ENCODE results near the gene MYT1.

The MYT1 gene

DNA sequence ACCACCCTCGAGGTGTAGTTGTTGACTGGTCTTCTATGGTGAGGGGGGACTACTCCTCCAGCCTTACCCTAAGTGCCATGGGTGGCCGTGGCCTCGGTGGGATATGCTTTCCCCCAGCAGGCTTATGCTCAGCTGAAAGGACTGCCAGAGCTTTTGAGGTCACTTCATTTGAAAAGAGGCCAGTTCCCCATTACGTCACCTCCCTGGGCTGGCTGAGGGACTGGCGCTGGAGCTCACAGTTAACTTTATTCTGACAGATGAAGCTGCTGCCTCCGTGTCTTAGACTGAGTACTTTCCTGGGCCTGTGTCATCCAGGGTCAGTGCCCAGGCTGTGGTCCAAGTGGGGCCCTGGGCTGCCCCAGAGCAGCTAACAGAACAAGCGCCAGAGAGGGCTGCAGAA is 48.5 kb downstream of the MYT1 start:
- no peak for DNase-seq (ENCODE audit: low read depth in 1 of 2, low spot score in 1 of 2)

DNA sequence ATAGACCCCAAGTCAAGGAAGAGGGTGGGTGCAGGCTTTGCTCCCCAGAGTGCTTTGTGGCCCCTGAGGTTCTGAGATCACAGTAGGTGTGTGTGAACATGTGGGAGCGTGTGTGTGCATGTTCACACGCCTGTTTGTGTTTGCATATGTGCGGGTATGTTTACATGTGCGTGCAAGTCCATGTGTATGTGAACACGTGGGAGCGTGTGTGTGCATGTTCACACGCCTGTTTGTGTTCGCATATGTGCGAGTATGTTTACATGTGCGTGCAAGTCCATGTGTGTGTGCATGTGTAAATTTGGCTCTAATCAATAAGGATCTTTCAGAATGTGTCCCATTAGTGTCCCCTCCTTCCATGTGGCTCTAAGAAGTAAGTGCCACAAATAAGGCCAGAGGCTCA is 49.9 kb downstream of the MYT1 start:
- DNase-seq (ENCODE audit: low read depth in 1 of 2, low spot score in 1 of 2), result no peak

DNA sequence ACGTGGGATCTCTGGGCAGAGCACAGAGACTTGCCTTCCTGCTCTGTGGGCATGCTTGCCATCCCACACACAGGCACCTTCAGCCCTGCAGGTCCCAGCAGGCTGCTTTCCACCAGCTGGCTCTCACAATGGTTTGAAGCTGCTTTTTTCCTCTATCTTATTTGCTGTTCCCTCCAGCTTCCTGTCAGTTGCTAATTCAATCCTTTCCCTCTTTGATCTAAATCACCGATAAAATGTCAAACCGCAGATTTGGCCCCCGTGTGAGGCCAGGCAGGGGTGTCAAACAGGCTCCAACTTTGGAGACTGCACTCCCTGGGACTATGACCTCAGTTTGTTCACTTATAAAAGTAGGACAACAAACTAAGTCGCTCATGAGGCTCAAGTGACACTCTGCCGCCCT is 50.7 kb downstream of the MYT1 start:
- no peak for DNase-seq (ENCODE audit: low read depth in 1 of 2, low spot score in 1 of 2)

DNA sequence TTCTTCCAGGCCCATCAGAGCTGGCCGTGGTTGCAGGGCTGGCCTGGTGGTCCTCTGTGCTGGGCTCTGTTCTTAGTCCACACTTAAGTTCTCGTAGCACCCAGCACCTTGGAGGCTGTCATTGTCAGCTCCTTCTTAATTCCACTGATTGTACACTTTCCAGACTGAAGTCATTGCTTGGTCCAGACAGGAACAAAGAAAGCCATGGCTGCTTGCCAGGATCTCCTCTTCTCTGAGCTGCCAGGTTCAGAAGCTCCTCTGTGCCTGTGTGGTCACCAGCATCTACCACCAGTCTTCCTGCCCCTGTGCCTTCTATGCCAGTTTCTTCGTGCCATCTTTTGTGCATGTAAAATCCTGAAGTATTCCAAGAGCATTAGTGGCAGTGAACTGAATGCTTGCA is 51.8 kb downstream of the MYT1 start:
- DNase-seq (ENCODE audit: low read depth in 1 of 2, low spot score in 1 of 2), result no peak

DNA sequence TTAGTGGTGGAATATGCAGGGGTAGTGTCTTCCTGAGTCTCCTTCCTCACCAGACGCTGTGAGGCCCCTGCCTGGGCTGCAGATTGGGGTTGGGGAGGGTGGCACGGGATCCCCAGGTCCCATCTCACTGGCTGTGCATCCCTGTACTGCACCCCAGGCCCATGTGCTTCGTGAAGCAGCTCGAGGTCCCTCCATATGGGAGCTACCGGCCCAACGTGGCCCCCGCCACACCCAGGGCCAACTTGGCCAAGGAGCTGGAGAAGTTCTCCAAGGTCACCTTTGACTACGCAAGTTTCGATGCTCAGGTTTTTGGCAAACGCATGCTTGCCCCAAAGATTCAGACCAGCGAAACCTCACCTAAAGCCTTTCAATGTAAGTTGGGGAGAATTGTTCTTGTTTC is 52.7 kb downstream of the MYT1 start:
- no peak for DNase-seq (ENCODE audit: low read depth in 1 of 2, low spot score in 1 of 2)

DNA sequence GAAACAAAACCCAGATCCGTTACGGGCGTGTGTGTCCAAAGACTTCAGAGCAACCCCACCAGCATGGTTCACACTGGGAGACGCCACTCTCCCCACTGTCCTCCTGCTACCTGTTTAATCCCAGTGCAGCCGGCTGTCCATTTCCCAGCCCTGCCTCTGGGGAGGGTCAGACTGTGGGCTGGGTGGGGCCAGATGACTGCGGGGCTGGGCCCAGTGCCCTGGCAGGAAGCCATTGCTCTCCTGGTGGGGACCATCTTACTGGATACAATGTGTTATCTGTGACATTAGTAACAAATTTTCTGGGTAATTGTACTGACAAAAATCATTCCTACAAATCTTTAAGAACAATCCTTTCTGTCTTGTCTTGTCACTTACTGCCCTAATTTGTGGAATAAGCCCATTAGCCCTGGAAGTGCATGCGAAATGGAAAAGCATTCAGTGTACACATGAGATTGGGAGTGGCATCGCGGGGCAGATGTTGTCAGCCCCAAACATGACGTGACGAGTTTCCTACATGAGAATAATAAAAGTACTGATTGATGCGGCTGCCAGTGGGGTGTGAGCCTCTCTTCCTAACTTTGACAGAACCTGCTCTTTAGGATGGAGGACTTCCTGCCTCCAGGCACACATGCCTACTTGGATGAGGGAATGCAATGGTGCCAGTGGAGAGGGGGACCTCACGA is 53.4 kb downstream of the MYT1 start:
- no peak for DNase-seq (ENCODE audit: low read depth in 1 of 2, low spot score in 1 of 2)

DNA sequence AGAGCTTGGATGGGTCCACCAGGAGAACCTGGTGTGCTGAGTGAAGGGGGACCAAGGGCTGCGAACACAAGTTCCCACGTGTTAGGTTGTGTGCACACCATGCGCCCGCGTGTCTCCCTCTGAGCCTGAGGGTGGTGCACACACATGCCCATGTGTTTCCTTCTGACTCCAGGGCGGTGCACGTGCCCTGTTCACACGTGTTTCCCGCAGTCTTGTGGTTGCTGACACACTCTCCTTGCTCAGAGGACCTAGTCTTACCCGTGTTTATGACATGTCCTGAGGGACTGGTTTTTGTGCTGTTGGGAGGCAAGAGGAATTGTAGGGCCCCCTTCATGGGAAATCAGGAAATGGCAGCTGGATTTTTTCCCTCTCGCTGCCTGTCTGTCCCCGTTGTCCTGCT is 55.0 kb downstream of the MYT1 start:
- DNase-seq (ENCODE audit: low read depth in 1 of 2, low spot score in 1 of 2), result no peak

DNA sequence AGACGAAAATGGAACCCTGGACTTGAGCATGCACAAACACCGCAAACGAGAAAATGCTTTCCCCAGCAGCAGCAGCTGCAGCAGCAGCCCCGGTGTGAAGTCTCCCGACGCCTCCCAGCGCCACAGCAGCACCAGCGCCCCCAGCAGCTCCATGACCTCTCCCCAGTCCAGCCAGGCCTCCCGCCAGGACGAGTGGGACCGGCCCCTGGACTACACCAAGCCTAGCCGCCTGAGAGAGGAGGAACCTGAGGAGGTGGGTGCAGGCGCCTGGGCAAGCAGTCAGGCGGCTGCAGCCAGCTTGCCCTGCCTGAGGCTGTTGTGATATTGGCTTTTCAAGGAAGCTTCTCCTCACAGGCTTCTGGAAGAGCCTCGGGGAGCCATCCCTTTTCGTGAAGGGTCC is 55.5 kb downstream of the MYT1 start:
- no peak for DNase-seq (ENCODE audit: low read depth in 1 of 2, low spot score in 1 of 2)

DNA sequence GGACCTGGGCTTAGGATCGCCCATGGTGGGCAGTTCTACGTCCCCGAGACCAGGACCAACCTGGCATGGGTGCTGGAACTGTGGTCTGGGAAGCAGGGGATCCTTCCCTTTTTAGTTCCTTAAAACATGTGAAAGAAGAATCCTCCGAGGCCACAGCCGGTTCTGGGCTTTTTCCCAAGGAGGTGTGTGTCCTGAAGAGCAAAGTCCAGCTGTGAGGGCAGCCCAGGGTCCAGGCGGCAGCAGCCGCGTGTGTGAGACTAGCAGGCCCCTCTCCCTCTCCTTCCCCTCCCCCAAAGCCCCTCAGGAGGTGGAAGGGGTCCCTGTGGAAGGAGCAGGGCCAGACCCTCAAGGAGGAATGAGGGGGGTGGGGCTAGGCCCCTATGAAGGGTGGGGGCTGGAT is 56.2 kb downstream of the MYT1 start:
- DNase-seq (ENCODE audit: low read depth in 1 of 2, low spot score in 1 of 2), result no peak

DNA sequence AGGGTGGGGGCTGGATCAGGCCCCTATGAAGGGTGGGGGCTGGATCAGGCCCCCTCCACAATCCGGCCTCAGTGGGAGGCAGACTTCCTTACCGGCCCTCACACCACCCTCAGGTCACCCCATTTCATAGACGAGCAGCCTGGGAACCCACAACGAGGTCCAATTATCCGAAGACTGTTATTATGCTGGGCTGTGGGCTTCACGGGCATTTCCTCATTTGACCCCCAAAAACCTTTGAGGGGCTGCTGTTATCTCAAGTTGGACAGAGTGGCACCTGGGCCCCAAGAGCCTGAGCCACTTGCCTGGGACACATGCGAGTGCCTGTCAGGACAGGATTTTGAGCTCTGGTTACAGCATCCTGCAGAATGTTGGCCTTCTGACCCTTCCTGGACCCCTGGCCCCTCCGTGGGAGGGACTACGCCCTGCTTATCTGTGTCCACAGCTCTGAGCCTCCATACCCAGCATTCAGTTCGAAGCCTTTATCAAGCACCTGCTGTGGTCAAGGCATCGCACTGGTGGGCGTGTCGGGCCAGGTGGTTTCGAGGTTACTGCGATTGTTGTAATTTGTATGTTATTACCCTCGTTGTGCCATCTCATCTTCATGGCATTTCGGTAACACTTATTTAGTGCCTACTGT is 56.8 kb downstream of the MYT1 start:
- no peak for DNase-seq (ENCODE audit: low read depth in 1 of 2, low spot score in 1 of 2)

DNA sequence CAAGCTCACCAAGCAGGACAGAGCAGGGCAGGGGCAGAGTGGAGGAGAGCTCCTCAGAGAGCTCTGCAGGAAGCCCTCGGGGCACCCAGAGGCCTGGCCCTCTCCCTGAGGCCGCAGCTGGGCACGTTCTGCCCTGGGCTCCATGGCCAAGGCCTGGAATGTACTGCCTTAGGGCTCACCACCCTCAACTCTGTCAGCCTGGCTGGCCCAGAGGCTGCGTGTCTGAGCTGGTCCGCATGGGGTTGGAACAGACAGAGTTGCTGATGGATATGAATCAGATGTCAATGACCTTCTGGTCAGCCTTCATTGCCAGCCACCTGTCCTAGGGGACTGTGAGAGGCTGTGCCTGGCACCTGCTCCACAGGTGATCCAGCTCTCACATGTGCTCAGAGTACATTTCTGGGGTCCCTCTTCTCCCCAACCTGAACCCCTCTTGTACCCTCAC is 58.1 kb downstream of the MYT1 start:
- DNase-seq (ENCODE audit: low read depth in 1 of 2, low spot score in 1 of 2), result no peak

DNA sequence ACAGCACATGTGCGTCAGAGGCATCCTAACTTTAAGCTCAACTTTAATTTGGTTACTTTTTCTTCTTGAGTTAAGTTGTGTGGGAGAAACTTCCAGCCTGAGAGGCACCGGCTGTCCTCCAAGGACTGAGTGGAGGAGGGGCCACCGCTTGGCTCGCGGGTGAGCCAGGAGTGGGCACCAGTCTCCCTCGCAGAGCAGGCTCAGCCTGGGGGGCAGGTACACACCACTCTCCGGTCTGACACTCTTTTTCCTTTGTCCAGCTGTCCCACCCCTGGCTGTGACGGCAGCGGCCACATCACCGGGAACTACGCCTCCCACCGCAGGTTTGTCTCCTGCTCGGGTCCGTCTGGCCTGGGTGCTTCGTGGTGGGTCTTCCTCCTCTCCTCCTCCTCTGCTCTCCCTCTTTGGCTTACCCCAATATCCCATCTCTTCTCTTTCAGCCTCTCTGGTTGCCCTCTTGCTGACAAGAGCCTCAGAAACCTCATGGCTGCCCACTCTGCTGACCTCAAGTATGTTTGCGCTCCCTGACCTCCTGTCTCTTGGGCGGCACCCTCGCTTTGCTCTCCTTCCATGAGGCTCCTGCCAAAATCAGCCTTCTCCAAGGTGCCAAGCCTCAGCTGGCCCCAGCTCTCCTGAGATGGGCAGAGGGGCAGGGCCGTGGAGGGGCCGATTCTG is 58.7 kb downstream of the MYT1 start:
- DNase-seq (ENCODE audit: low read depth in 1 of 2, low spot score in 1 of 2), result no peak

DNA sequence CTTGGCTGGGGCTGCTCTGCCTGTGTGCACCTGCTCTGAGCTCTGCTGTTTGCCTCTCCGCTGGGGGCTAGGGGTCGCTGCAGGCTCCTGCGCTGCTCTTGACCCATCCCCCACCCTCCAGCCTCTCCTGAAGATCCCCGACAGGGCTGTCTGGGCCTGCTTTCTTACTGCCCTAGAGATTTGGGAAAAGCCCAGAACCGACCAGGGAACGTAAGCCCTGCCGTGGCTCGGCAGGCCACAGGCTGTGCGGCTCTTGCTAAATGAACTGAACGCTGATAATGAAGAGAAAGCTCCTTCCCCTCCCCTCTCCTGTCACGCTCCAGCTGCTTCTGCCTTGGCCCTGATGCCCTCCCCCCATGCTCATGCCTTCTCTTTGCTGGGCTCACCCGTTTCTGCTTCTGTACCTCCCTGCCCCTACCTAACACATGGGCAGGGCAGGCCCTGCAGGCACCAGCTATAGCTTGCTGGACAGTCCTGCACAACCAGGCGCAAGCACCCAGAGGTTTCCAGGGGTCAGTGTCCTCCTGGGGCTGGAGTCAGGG is 59.3 kb downstream of the MYT1 start:
- no peak for DNase-seq (ENCODE audit: low read depth in 1 of 2, low spot score in 1 of 2)

DNA sequence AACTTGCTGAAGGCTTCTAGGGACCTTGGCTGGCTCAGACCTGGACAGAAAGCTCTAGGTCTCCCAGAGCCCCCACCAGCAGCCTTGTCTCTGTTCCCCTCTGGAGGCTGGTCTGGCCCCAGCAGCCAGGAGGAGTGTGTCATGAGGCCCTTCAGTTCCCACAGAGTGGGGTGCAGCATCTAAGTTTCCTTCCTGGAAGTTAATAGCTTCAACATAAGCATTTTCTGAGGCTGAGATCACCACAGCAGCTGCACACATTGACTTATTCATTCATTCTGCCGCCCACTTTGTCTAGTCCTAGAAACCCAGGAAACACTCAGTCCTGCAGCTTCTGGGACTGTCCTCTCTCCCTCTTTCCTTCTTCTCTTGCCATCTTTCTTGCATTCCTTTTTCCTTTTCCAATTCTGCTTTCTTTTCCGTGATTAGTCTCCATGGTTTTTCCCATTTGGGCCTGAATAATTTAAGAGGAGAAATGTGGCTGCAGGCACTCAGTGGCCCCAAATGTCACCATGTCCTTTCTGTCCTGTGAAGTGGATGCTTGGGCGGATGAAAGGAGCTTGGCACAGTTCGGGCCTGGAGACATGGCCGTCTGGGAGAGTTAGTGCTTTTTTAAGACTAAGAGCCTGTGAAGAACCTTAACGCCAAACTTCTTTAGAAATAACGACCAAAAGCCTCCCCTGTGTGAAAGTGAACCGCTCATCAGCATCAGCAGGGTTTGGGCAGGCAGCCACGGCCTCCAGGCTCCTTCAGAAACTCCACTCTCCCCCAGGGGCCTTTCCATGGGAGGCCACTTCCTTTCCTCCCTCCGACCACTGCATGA is 60.3 kb downstream of the MYT1 start:
- no peak for DNase-seq (ENCODE audit: low read depth in 1 of 2, low spot score in 1 of 2)

DNA sequence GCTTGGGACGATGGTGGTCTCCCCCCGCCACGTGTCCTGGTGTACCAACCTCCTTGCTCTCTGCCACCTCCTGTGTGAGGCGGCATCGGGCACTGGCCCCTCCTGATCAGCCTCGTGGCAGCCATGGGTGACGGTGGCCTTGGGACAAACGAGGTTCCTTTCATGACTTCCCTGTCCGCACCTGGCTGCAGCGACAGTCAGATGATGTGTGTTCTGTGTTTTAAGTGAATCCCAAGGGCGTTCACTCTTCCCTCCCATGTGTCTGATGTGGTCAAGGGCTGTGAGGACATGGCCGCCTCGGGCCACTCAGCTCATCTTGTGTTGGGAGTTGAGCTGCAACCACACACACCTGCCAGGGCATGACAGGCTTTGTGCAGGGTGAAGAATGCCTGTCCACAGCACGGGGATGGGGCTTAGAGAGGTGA is 60.9 kb downstream of the MYT1 start:
- DNase-seq (ENCODE audit: low read depth in 1 of 2, low spot score in 1 of 2), result no peak

DNA sequence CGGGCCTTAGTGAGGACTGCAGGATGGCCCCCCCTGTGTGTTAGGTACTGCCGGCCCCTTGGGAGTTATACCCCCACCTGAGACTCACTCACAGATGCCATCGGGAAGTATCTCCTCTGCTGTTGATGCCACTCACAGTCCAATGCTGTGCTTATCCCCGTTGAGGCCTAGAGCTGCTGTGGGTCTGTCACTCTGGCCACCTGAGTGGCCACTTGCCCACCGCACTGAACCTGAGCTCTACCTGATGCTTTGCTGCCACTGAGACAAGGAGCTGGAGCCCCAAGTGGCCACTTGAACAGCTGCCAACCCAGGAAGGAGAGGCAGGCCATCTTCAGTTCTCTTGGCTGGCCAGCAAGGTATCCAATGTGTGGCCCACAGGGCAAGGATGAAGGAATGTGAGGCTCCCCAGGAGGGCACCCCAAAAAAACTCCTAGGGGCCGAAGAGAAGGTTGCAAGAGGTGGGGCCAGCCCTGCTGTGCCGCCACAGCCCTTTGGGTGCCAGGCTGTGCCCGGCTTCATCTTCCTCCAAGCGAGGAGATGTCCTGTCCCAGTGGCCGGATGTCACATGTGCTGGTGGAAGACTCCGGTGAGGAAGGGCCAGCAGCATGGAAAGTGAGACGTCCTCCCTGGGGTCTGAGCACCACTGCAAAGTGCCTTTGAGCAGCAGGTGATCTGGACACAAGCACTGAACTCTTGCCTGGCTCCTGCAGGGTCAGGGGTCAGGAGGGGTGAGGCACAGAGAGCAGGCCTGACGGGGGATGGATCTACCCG is 61.8 kb downstream of the MYT1 start:
- no peak for DNase-seq (ENCODE audit: low read depth in 1 of 2, low spot score in 1 of 2)

DNA sequence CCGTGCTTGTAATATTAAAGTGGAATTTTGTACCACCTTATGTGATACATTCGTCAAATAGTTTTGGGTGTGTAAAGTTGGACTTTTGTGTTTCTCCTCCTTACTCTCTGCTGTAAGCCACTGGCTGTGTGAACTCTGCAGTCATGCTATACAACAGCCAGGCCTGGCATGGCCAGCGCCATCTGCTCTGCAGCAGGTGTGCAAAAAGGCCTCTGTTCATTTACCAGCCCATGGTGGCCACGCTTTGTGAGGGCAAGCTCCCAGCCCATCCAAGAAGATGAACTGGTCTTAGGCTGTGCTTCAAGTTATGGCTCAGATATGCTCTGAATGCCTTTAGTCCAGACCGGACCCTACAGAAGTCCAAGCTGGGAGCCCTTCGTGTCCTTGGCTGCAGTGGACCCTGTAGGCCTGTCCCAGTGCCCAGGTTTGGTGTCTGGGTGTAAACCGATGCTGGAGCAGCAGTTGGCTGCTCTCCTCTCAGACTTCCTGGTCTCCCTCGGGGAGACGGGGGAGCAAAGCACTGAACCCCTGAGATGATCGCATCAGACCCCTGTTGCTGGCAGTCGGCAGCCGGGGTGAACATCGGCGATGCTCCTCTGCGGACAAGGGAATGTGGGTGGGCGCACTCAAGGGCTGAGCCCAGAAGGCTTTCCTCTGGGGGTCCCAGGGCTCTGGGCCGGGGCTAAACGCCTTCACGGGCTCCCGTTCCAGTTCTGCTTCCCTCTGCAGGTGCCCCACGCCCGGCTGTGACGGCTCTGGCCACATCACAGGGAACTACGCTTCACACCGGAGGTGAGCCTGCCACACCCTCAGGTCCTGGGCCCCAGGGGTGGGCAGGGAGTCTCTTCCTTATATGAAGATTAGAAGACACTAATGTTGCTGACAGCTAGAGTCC is 62.7 kb downstream of the MYT1 start:
- DNase-seq (ENCODE audit: low read depth in 1 of 2, low spot score in 1 of 2), result no peak

DNA sequence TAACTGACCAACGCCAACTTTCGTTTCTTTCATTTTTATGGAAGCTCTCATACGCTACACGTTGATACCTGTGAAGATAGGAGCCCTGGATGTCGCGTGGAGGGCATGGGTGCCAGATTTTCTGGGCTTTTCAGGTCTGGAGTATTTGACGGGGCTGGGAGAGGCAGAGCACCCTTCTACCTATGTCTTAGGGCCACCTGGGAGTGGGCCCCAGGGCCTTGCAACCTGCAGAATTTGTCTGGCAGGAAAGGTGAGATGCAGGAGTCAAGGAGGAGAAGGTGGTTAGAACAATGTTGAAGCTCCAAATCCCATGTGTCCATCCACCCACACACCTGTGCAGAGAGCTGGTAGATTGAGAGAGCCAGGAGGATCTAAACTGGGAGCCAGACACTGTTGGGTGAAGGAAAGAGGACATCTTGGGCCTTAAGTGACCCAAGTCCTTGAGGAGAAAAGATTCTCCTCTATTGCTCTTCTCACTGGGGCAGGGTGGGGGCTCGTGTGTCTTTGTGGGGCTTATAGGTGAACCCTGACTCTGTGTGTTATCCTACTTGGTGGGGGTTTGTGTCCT is 63.9 kb downstream of the MYT1 start:
- no peak for DNase-seq (ENCODE audit: low read depth in 1 of 2, low spot score in 1 of 2)

DNA sequence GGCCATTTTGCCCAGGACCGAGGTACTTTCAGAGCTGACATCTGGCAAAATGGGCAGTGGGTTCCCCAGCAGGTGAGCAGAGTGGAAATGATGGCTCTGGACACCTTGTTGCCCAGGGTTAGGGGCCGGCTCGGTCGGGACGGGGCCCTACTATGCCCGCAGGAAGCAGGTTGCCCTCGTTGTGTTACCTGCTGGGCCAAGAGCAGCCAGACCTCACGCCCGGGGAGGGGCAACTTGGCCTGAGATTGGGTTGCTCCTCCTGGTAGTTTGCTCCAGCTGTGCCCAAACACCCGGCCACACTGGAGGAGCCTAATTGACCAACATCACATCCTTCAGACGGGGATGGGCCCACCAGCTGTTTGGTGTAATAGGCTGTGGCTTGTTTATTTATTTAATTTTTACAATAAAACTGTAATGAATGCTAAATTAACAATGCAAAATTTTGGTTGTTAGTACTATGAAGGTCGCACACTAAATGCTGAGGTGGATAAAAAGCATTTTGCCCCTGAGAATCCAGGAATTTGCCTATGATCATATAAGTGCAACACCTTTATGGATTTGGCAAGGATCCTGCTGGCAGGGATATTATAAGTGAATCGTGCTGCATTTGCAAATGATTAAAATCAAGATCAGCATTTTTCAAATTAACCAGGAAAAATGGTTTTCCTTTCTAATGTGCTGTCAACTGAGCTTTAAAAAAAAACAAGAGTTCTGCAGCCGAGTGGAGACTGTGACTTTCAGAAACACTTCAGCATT is 64.7 kb downstream of the MYT1 start:
- no peak for DNase-seq (ENCODE audit: low read depth in 1 of 2, low spot score in 1 of 2)
